Measurements from ENCODE around the gene CREB5. TPM values are rescaled to one million over a fixed set of nuclear protein-coding genes. Genes with fewer than 3 reads are reported as not detected.

Gene CREB5
- total RNA-seq, 1 experiment from 2014 or later: 0.49 TPM

DNA sequence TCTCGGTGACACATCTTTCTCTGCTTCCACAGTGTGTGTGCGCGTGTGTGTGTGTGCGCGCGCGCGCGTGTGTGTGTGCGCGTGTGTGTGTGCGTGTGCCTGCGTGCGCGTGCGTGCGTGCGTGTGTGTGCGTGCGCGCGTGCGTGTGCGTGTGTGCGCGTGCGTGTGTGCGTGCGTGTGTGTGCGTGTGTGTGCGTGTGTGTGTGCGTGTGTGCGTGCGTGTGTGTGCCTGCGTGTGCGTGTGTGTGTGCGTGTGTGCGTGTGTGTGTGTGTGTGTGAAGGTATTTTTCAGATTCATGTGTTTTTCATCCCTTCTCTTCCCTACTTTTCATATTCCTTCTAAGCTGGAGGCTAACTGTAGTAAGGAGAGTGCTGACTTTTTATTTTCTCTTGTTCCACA lies 148.4 kb downstream of the CREB5 start:
- Histone ChIP-seq H3K36me3 (ENCODE audit: control insufficient read depth in 1 of 2, insufficient read depth in 2 of 2, low read length in 2 of 2) (no peaks in the 10 kb centered on the region), H3K9me3 (ENCODE audit: control insufficient read depth in 1 of 2, insufficient read depth in 1 of 2, low read depth in 1 of 2, low read length in 2 of 2) (no peaks in the 10 kb centered on the region), H3K4me3 (replicated peaks in 1 of 2; ENCODE audit: low read depth in 1 of 2, low read length in 2 of 2) (no peak overlapping the region), H3K4me1 (ENCODE audit: control insufficient read depth in 1 of 2, insufficient read depth in 2 of 2, low read length in 2 of 2) (no peaks in the 10 kb centered on the region), H3K27me3 (ENCODE audit: insufficient read depth, low read length) (peaks cover 86% of the 10 kb centered on the region), H4K20me1 (ENCODE audit: insufficient read depth) (no peaks in the 10 kb centered on the region), H3K9ac (ENCODE audit: low read length) (no peak overlapping the region), H3K9me2 (ENCODE audit: insufficient read depth) (no peaks in the 10 kb centered on the region; the same call in 1 of the 2 replicates), H2AFZ (ENCODE audit: low read depth, low read length, poor library complexity, severe bottlenecking) (no peak overlapping the region), H3K27ac (ENCODE audit: low read depth, low read length) (no peak overlapping the region), H3K4me2 (ENCODE audit: low read length) (no peak overlapping the region), H3K79me2 (ENCODE audit: insufficient read depth, low read length) (no peaks in the 10 kb centered on the region)
- BruUV-seq (replicated peaks): no TSS peak
- intact Hi-C loops (cut with micrococcal nuclease): no loop called here
- TF ChIP-seq EZH2phosphoT487 (IDR thresholded peaks at IDR 0.05; ENCODE audit: borderline replicate concordance): no peak
- TF ChIP-seq, protein P1, sequence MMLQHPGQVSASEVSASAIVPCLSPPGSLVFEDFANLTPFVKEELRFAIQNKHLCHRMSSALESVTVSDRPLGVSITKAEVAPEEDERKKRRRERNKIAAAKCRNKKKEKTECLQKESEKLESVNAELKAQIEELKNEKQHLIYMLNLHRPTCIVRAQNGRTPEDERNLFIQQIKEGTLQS (IDR thresholded peaks at IDR 0.05): no peak
- TF ChIP-seq ZFX (IDR thresholded peaks at IDR 0.05): no peak
- TF ChIP-seq EGR1 (IDR thresholded peaks at IDR 0.05; ENCODE audit: low read depth): no peak
- TF ChIP-seq, protein P2, sequence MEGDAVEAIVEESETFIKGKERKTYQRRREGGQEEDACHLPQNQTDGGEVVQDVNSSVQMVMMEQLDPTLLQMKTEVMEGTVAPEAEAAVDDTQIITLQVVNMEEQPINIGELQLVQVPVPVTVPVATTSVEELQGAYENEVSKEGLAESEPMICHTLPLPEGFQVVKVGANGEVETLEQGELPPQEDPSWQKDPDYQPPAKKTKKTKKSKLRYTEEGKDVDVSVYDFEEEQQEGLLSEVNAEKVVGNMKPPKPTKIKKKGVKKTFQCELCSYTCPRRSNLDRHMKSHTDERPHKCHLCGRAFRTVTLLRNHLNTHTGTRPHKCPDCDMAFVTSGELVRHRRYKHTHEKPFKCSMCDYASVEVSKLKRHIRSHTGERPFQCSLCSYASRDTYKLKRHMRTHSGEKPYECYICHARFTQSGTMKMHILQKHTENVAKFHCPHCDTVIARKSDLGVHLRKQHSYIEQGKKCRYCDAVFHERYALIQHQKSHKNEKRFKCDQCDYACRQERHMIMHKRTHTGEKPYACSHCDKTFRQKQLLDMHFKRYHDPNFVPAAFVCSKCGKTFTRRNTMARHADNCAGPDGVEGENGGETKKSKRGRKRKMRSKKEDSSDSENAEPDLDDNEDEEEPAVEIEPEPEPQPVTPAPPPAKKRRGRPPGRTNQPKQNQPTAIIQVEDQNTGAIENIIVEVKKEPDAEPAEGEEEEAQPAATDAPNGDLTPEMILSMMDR (IDR thresholded peaks at IDR 0.05 in 2 of 3, conservative IDR thresholded peaks at IDR 0.05 in 1 of 3; ENCODE audit: borderline replicate concordance in 1 of 3, insufficient read depth in 1 of 3, low read depth in 2 of 3, low read length in 2 of 3): no peak
- TF ChIP-seq ELF1 (IDR thresholded peaks at IDR 0.05; ENCODE audit: borderline replicate concordance, low read depth): no peak
- ChIA-PET CTCF (no interaction called here), RAD21 (ENCODE audit: low non-redundant PET in 1 of 2, low total read pairs in 2 of 2, uncharacterized antibody in 2 of 2, unreplicated experiment in 2 of 2) (no interaction called here), POLR2A (no interaction called here)
- DNase-seq (ENCODE audit: low read depth, low spot score) (no peak), ATAC-seq (no peak)

DNA sequence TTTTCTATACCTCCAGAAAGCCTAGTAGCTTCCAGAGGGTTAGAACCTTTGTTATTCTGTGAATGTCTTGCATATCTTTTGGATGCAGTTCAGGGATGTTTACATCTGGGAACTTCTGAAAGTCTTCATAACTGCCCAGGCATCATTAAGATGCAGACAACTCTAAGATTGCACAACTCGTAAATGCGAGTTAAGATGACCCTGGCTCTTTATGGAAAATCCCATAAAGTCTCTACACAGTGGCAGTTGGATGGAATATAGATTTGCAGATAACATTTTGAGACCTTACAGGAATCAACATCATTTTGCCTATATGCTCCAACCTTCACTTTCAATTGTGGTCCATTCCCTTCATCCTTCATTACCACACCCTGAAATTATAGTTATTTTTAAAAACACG lies 151.7 kb downstream of the CREB5 start:
- BruUV-seq (replicated peaks): no TSS peak
- Histone ChIP-seq H4K20me1 (ENCODE audit: insufficient read depth) (no peaks in the 10 kb centered on the region), H2AFZ (ENCODE audit: low read depth, low read length, poor library complexity, severe bottlenecking) (no peak overlapping the region), H3K4me1 (ENCODE audit: control insufficient read depth in 1 of 2, insufficient read depth in 2 of 2, low read length in 2 of 2) (no peaks in the 10 kb centered on the region), H3K36me3 (ENCODE audit: control insufficient read depth in 1 of 2, insufficient read depth in 2 of 2, low read length in 2 of 2) (no peaks in the 10 kb centered on the region), H3K9me2 (ENCODE audit: insufficient read depth) (no peaks in the 10 kb centered on the region; the same call in 1 of the 2 replicates), H3K4me3 (replicated peaks in 1 of 2; ENCODE audit: low read depth in 1 of 2, low read length in 2 of 2) (no peak overlapping the region), H3K9ac (ENCODE audit: low read length) (no peak overlapping the region), H3K4me2 (ENCODE audit: low read length) (no peak overlapping the region), H3K9me3 (ENCODE audit: control insufficient read depth in 1 of 2, insufficient read depth in 1 of 2, low read depth in 1 of 2, low read length in 2 of 2) (no peaks in the 10 kb centered on the region), H3K27me3 (ENCODE audit: insufficient read depth, low read length) (peaks cover 86% of the 10 kb centered on the region), H3K79me2 (ENCODE audit: insufficient read depth, low read length) (no peaks in the 10 kb centered on the region), H3K27ac (ENCODE audit: low read depth, low read length) (no peak overlapping the region)
- ChIA-PET CTCF (no interaction called here), RAD21 (ENCODE audit: low non-redundant PET in 1 of 2, low total read pairs in 2 of 2, uncharacterized antibody in 2 of 2, unreplicated experiment in 2 of 2) (no interaction called here), POLR2A (no interaction called here)
- intact Hi-C loops (cut with micrococcal nuclease): no loop called here
- TF ChIP-seq, protein P2 (IDR thresholded peaks at IDR 0.05 in 2 of 3, conservative IDR thresholded peaks at IDR 0.05 in 1 of 3; ENCODE audit: borderline replicate concordance in 1 of 3, insufficient read depth in 1 of 3, low read depth in 2 of 3, low read length in 2 of 3): no peak
- TF ChIP-seq SRF (IDR thresholded peaks at IDR 0.05; ENCODE audit: low read depth) (no peak), ZNF274 (IDR thresholded peaks at IDR 0.05; ENCODE audit: low read depth, low read length) (no peak), POLR2AphosphoS5 (IDR thresholded peaks at IDR 0.05; ENCODE audit: low read depth, low read length) (no peak), SIN3A (IDR thresholded peaks at IDR 0.05; ENCODE audit: low read depth) (no peak), ELF1 (IDR thresholded peaks at IDR 0.05; ENCODE audit: borderline replicate concordance, low read depth) (no peak), YY1 (IDR thresholded peaks at IDR 0.05; ENCODE audit: extremely low read depth, insufficient replicate concordance, low read depth, low read length) (no peak), TCF7L2 (IDR thresholded peaks at IDR 0.05; ENCODE audit: borderline replicate concordance, extremely low read depth, insufficient read depth, insufficient read length) (no peak)
- TF ChIP-seq, protein P3, sequence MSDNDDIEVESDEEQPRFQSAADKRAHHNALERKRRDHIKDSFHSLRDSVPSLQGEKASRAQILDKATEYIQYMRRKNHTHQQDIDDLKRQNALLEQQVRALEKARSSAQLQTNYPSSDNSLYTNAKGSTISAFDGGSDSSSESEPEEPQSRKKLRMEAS (IDR thresholded peaks at IDR 0.05): no peak
- TF ChIP-seq, protein P1 (IDR thresholded peaks at IDR 0.05): no peak
- ATAC-seq (no peak), DNase-seq (ENCODE audit: low read depth, low spot score) (no peak)
